ELF-1 (cell line): ENCODE measurements around the gene AMH.

Source experiments
- DNase-seq: peaks from one replicate; pipeline ENCODE4 v3.0.0-alpha.2; 2016; ENCODE audit warnings: low read depth, low spot score

Gene AMH

GRCh38 chr19:2248136-2249009, 750 bp upstream of the AMH start:
- no peak for DNase-seq

GRCh38 chr19:2249880-2250765, 1.0 kb downstream of the AMH start:
- DNase-seq, result no peak

- DNase-seq, result no peak
Measured at GRCh38 chr19:2250766-2251105, 1.6 kb downstream of the AMH start.

- no peak for DNase-seq
Measured at GRCh38 chr19:2251106-2252054, 2.3 kb downstream of the AMH start.

- DNase-seq, result peak; percentile 28
Measured at GRCh38 chr19:2252055-2252796, 3.1 kb downstream of the AMH start.

GRCh38 chr19:2252797-2253105, 3.6 kb downstream of the AMH start:
- no peak for DNase-seq

GRCh38 chr19:2253106-2254063, 4.3 kb downstream of the AMH start:
- peak; percentile 29 for DNase-seq

- peak; percentile 64 for DNase-seq
Measured at GRCh38 chr19:2254064-2254872, 5.1 kb downstream of the AMH start.

- no peak for DNase-seq
Measured at GRCh38 chr19:2255112-2255845, 6.2 kb downstream of the AMH start.

GRCh38 chr19:2255982-2256685, 7.0 kb downstream of the AMH start, which contains the start of gene JSRP1:
Gene JSRP1, minus strand, starts transcription at chr19:2256417. Its CDS starts 1,103 bp downstream, at chr19:2255314.
- no peak for DNase-seq

- DNase-seq, result no peak
Measured at GRCh38 chr19:2259336-2259735, 10.2 kb downstream of the AMH start.

GRCh38 chr19:2260341-2260805, 11.2 kb downstream of the AMH start:
- DNase-seq, result no peak

- DNase-seq, result peak; percentile 41
Measured at GRCh38 chr19:2261438-2262172, 12.5 kb downstream of the AMH start.

- DNase-seq, result no peak
Measured at GRCh38 chr19:2266183-2266993, 17.3 kb downstream of the AMH start.

GRCh38 chr19:2268480-2268830, 19.3 kb downstream of the AMH start:
- no peak for DNase-seq

- DNase-seq, result no peak
Measured at GRCh38 chr19:2268861-2269243, 19.7 kb downstream of the AMH start.
